ENCODE results near the gene EDEM2. TPM values are rescaled to one million over a fixed set of nuclear protein-coding genes. Genes with fewer than 3 reads are reported as not detected.
"Not testable (repeated sequence)": the region's sequence is repeated elsewhere in the genome, so short reads cannot be mapped to it uniquely, and the experiment has no call there.

EDEM2 gene
- total and polyA plus RNA-seq, 9 donors, result 6.4 to 19.4 (median 13.4) TPM

GRCh38 chr20:35167787-35168186 lies 20.7 kb upstream of the EDEM2 start:
- no peak overlapping the region for H3K4me3 ChIP-seq
- no peak for DNase-seq
- H3K36me3 ChIP-seq, result no peaks in the 10 kb centered on the region
- intact Hi-C loops (cut with DNase I), result no loop called here
- H3K27me3 ChIP-seq, result no peaks in the 10 kb centered on the region
- TF ChIP-seq CTCF (IDR thresholded peaks at IDR 0.05) (no peak), EP300 (IDR thresholded peaks at IDR 0.05) (no peak), POLR2A (IDR thresholded peaks at IDR 0.05) (no peak)
- 92 to 97% (median 95%) methylated on average over 1 of the region's 1 CpG for WGBS, 3 donors
- peaks cover 6% of the 10 kb centered on the region for H3K4me1 ChIP-seq (ENCODE audit: insufficient read depth)
- H3K9me3 ChIP-seq, result no peaks in the 10 kb centered on the region
- H3K27ac ChIP-seq, result no peak overlapping the region

GRCh38 chr20:35166242-35166830 lies 19.2 kb upstream of the EDEM2 start:
- no peak overlapping the region for H3K4me3 ChIP-seq
- peak in 4 of 5 donors; percentile 22 to 58 (median 52) for DNase-seq
- no peak overlapping the region for H3K27ac ChIP-seq
- TF ChIP-seq EP300 (IDR thresholded peaks at IDR 0.05) (no peak), POLR2A (IDR thresholded peaks at IDR 0.05) (no peak), CTCF (IDR thresholded peaks at IDR 0.05) (no peak)
- H3K9me3 ChIP-seq, result no peaks in the 10 kb centered on the region
- intact Hi-C loops (cut with DNase I), result no loop called here
- 31 to 44% (median 33%) methylated on average over 5 of the region's 5 CpGs for whole genome bisulfite sequencing, 3 donors
- H3K4me1 ChIP-seq (ENCODE audit: insufficient read depth), result peaks cover 6% of the 10 kb centered on the region
- H3K36me3 ChIP-seq, result no peaks in the 10 kb centered on the region
- no peaks in the 10 kb centered on the region for H3K27me3 ChIP-seq

GRCh38 chr20:35165221-35166185 lies 18.4 kb upstream of the EDEM2 start:
- Histone ChIP-seq H3K4me1 (ENCODE audit: insufficient read depth) (peaks cover 6% of the 10 kb centered on the region), H3K27ac (no peak overlapping the region), H3K4me3 (no peak overlapping the region), H3K27me3 (no peaks in the 10 kb centered on the region), H3K36me3 (no peaks in the 10 kb centered on the region), H3K9me3 (no peaks in the 10 kb centered on the region)
- 71 to 76% (median 71%) methylated on average over 4 of the region's 4 CpGs for WGBS, 3 donors
- TF ChIP-seq EP300 (IDR thresholded peaks at IDR 0.05) (no peak), POLR2A (IDR thresholded peaks at IDR 0.05) (no peak), CTCF (IDR thresholded peaks at IDR 0.05) (no peak)
- intact Hi-C loops (cut with DNase I), result no loop called here
- DNase-seq, result no peak

DNA sequence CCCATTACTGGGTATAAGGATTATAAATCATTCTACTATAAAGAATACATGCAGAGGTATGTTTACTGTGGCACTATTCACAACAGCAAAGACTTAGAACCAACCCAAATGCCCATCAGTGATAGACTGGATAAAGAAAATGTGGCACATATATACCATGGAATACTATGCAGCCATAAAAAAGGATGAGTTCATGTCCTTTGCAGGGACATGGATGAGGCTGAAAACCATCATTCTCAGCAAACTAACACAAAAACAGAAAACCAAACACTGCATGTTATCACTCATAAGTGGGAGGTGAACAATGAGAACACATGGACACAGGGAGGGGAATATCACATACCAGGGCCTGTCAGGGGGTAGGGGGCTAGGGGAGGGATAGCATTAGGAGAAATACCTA lies 17.4 kb upstream of the EDEM2 start:
- DNase-seq; H3K4me1 ChIP-seq (ENCODE audit: insufficient read depth); H3K27ac ChIP-seq; intact Hi-C loops (cut with DNase I); H3K36me3 ChIP-seq; H3K27me3 ChIP-seq; H3K4me3 ChIP-seq; H3K9me3 ChIP-seq: not testable (repeated sequence)

- H3K27me3 ChIP-seq; intact Hi-C loops (cut with DNase I): not testable (repeated sequence)
Measured at GRCh38 chr20:35160341-35160740, 13.2 kb upstream of the EDEM2 start.

More at GRCh38 chr20:35160341-35160740, 13.2 kb upstream of the EDEM2 start:
- not testable (repeated sequence) for H3K4me1 ChIP-seq (ENCODE audit: insufficient read depth); H3K27ac ChIP-seq; H3K9me3 ChIP-seq; H3K36me3 ChIP-seq; H3K4me3 ChIP-seq; DNase-seq
- WGBS, 3 donors, result 94 to 97% (median 95%) methylated on average over 5 of the region's 5 CpGs

All from ovary (tissue), 9 donors.